SK-N-SH (cell line): ENCODE measurements around the gene JMJD6. TPM values are rescaled to one million over a fixed set of nuclear protein-coding genes. Genes with fewer than 3 reads are reported as not detected.

ENCODE experiments used
- CTCF ChIA-PET: fragments of 300-600, 350-600 bp; formaldehyde crosslinking; extraction: SDS; loops from one replicate; lab custom pipeline; 2021; lab: Yijun Ruan, JAX
- POLR2A ChIA-PET: fragments of 350-600 bp; sonication (Branson Sonifier 250); formaldehyde crosslinking; extraction: SDS; loops from one replicate; lab custom pipeline; 2020; ENCODE audit warnings: antibody characterized with exemption, inconsistent platforms; lab: Yijun Ruan, JAX
- DNase-seq: peaks from one replicate; pipeline ENCODE4 v3.0.0; 2012
- H2AFZ ChIP-seq: fragments of 200-600 bp; sonication (generic); 2 replicates; pipeline ENCODE4 v1.8.1; 2016; ENCODE audit warnings: antibody characterized with exemption, mild to moderate bottlenecking, low read depth
- H3F3A ChIP-seq: fragments of 200-600 bp; sonication (generic); replicated peaks from 2 replicates; pipeline ENCODE3; 2016; ENCODE audit warnings: antibody characterized with exemption, mild to moderate bottlenecking; ENCODE audit not compliant: insufficient read depth
- H3K27ac ChIP-seq, 2 experiments: fragments of 200-500 bp in 1 of 2; fragments of 200-600 bp in 1 of 2; sonication (Bioruptor generic) in 1 of 2; sonication (generic), shearing (Covaris generic) in 1 of 2; 2 replicates each; pipeline versions ENCODE4 v1.5.1 to v1.6.1; 2014 to 2016; ENCODE audit warnings: low read depth in 2 of 2, inconsistent platforms in 1 of 2, low read length in 1 of 2, mild to moderate bottlenecking in 1 of 2, mixed read lengths in 1 of 2
- H3K27me3 ChIP-seq: fragments of 200-600 bp; sonication (generic), shearing (Covaris generic); 2 replicates; pipeline ENCODE4 v1.6.1; 2016; ENCODE audit warnings: mixed run types; ENCODE audit not compliant: insufficient read depth
- H3K36me3 ChIP-seq, 2 experiments: fragments of 200-500 bp in 1 of 2; fragments of 200-600 bp in 1 of 2; sonication (Bioruptor generic) in 1 of 2; sonication (generic) in 1 of 2; replicated peaks in 1 of 2; 2 replicates each; pipeline versions ENCODE3 to v1.5.1; 2014 to 2016; ENCODE audit warnings: low read length in 1 of 2, mild to moderate bottlenecking in 1 of 2; ENCODE audit not compliant: insufficient read depth in 2 of 2, control insufficient read depth in 1 of 2
- H3K4me1 ChIP-seq, 2 experiments: fragments of 200-500 bp in 1 of 2; fragments of 200-600 bp in 1 of 2; sonication (Bioruptor generic) in 1 of 2; sonication (generic), shearing (Covaris generic) in 1 of 2; 2 replicates each; pipeline versions ENCODE4 v1.5.1 to v1.6.1; 2014 to 2016; ENCODE audit warnings: low read depth in 1 of 2, low read length in 1 of 2, mixed run types in 1 of 2; ENCODE audit not compliant: insufficient read depth in 2 of 2, control insufficient read depth in 1 of 2
- H3K4me2 ChIP-seq: fragments of 200-600 bp; sonication (generic), shearing (Covaris generic); 2 replicates; pipeline ENCODE4 v1.6.1; 2017; ENCODE audit warnings: mixed run types
- H3K4me3 ChIP-seq, 2 experiments: fragments of 200-500 bp in 1 of 2; fragments of 200-600 bp in 1 of 2; sonication (Bioruptor generic) in 1 of 2; sonication (generic), shearing (Covaris generic) in 1 of 2; 2 replicates each; pipeline versions ENCODE4 v1.5.1 to v1.8.1; 2014 to 2016; ENCODE audit warnings: low read depth in 2 of 2, inconsistent platforms in 1 of 2, low read length in 1 of 2, mild to moderate bottlenecking in 1 of 2, mixed read lengths in 1 of 2, moderate library complexity in 1 of 2
- H3K79me2 ChIP-seq: fragments of 200-600 bp; sonication (generic); 2 replicates; pipeline ENCODE4 v1.8.1; 2017; ENCODE audit warnings: mild to moderate bottlenecking; ENCODE audit not compliant: insufficient read depth
- H3K9ac ChIP-seq: fragments of 200-600 bp; sonication (generic); 2 replicates; pipeline ENCODE4 v1.6.1; 2017; ENCODE audit warnings: mixed run types
- H3K9me2 ChIP-seq: fragments of 200-600 bp; sonication (generic); 2 replicates; pipeline ENCODE4 v1.6.1; 2017; ENCODE audit warnings: mixed run types
- H3K9me3 ChIP-seq: fragments of 200-600 bp; sonication (generic); 2 replicates; pipeline ENCODE4 v1.6.1; 2017; ENCODE audit warnings: mixed run types, mild to moderate bottlenecking, moderate library complexity
- H4K20me1 ChIP-seq: fragments of 200-600 bp; sonication (generic); 2 replicates; pipeline ENCODE4 v1.6.1; 2017; ENCODE audit warnings: mild to moderate bottlenecking, mixed run types; ENCODE audit not compliant: insufficient read depth
- CHD2 ChIP-seq: fragments of 150-350 bp; IDR thresholded peaks from 2 replicates; pipeline ENCODE4 v1.6.1; 2018; ENCODE audit warnings: low read length; ENCODE audit not compliant: partially characterized antibody
- CTCF ChIP-seq: fragments of 200-600 bp; sonication (generic); IDR thresholded peaks from 2 replicates; pipeline ENCODE4 v1.6.1; 2017; ENCODE audit warnings: antibody characterized with exemption, mild to moderate bottlenecking, moderate library complexity
- ELF1 ChIP-seq: IDR thresholded peaks from 2 replicates; pipeline ENCODE4 v1.4.0; 2012
- EP300 ChIP-seq, 2 experiments: IDR thresholded peaks; 2 replicates each; pipeline versions ENCODE4 v1.4.0 to v1.6.1; 2012; ENCODE audit warnings: borderline replicate concordance in 1 of 2, low read depth in 1 of 2, low read length in 1 of 2
- EZH2phosphoT487 ChIP-seq: fragments of 200-600 bp; sonication (generic); IDR thresholded peaks from 2 replicates; pipeline ENCODE4 v1.6.1; 2017; ENCODE audit warnings: low read depth, mixed run types, mild to moderate bottlenecking, antibody characterized with exemption, moderate library complexity, borderline replicate concordance
- FOSL2 ChIP-seq: IDR thresholded peaks from 2 replicates; pipeline ENCODE4 v1.4.0; 2012; ENCODE audit warnings: low read depth, mild to moderate bottlenecking, moderate library complexity, borderline replicate concordance
- GABPA ChIP-seq: IDR thresholded peaks from 2 replicates; pipeline ENCODE4 v1.4.0; 2012; ENCODE audit warnings: low read depth, mild to moderate bottlenecking
- JUND ChIP-seq: IDR thresholded peaks from 2 replicates; pipeline ENCODE4 v1.4.0; 2012
- MAX ChIP-seq: IDR thresholded peaks from 2 replicates; pipeline ENCODE4 v1.4.0; 2012; ENCODE audit warnings: low read depth
- MEF2A ChIP-seq: IDR thresholded peaks from 2 replicates; pipeline ENCODE4 v1.4.0; 2012; ENCODE audit warnings: low read depth, borderline replicate concordance
- NRF1 ChIP-seq: IDR thresholded peaks from 2 replicates; pipeline ENCODE4 v1.6.1; 2012; ENCODE audit warnings: low read depth, mild to moderate bottlenecking, low read length
- PBX3 ChIP-seq: IDR thresholded peaks from 2 replicates; pipeline ENCODE4; 2012
- POLR2AphosphoS5 ChIP-seq: IDR thresholded peaks from 2 replicates; pipeline ENCODE4 v1.6.1; 2012; ENCODE audit warnings: low read depth, low read length
- RAD21 ChIP-seq: IDR thresholded peaks from 2 replicates; pipeline ENCODE4 v1.6.1; 2012; ENCODE audit warnings: mild to moderate bottlenecking, low read length
- RCOR1 ChIP-seq: fragments of 150-350 bp; IDR thresholded peaks from 2 replicates; pipeline ENCODE4 v1.6.1; 2017; ENCODE audit warnings: antibody characterized with exemption, low read length
- REST ChIP-seq: IDR thresholded peaks from 2 replicates; pipeline ENCODE4 v1.6.1; 2012; ENCODE audit warnings: mild to moderate bottlenecking, low read depth, low read length, moderate library complexity
- RXRA ChIP-seq: IDR thresholded peaks from 2 replicates; pipeline ENCODE4 v1.4.0; 2012; ENCODE audit warnings: low read depth, mild to moderate bottlenecking, borderline replicate concordance
- SIN3A ChIP-seq: IDR thresholded peaks from 2 replicates; pipeline ENCODE4 v1.6.1; 2012; ENCODE audit warnings: low read depth, mild to moderate bottlenecking, low read length, moderate library complexity, borderline replicate concordance
- SMC3 ChIP-seq: IDR thresholded peaks from 2 replicates; pipeline ENCODE4 v1.6.1; 2012; ENCODE audit warnings: low read depth, low read length, improper control_type of control experiment
- TAF1 ChIP-seq: IDR thresholded peaks from 2 replicates; pipeline ENCODE4 v1.6.1; 2012; ENCODE audit warnings: low read depth, mild to moderate bottlenecking, low read length, moderate library complexity, borderline replicate concordance
- TCF12 ChIP-seq: IDR thresholded peaks from 2 replicates; pipeline ENCODE4 v1.4.0; 2012
- TEAD4 ChIP-seq: IDR thresholded peaks from 2 replicates; pipeline ENCODE4 v1.4.0; 2012; ENCODE audit warnings: mild to moderate bottlenecking, borderline replicate concordance; ENCODE audit not compliant: insufficient read depth
- USF1 ChIP-seq: IDR thresholded peaks from 2 replicates; pipeline ENCODE4 v1.4.0; 2012; ENCODE audit warnings: low read depth, borderline replicate concordance
- USF2 ChIP-seq: fragments of 150-350 bp; IDR thresholded peaks from 2 replicates; pipeline ENCODE4 v1.6.1; 2017; ENCODE audit warnings: antibody characterized with exemption, low read length, low read depth, borderline replicate concordance
- WGBS: methylation state at CpG from one replicate; pipeline ENCODE4 v1.1.6; 2017; ENCODE audit warnings: low lambda C conversion rate; 5-methylcytosine and 5-hydroxymethylcytosine counted together
- polyA plus RNA-seq, 3 experiments: library from polyadenylated mRNA; depleted of rRNA; stranded (reverse); fragments of >200 nt; gene quantifications; 2 replicates each; pipeline ENCODE4 v1.2.3, GENCODE V29; 2012

The JMJD6 gene
- polyA plus RNA-seq, 1 of the 3 experiments (the other 2 are of a cell fraction) = 23.3 TPM

- Histone ChIP-seq H3K36me3 (peaks cover 37 to 46% of the 10 kb centered on the region in 2 experiments), H3K9me2 (no peaks in the 10 kb centered on the region), H3K27me3 (no peaks in the 10 kb centered on the region), H3K4me3 (peak overlapping the region; percentile 22 to 47; a peak in 3 of 4 replicates), H3K9me3 (no peaks in the 10 kb centered on the region), H3K79me2 (no peaks in the 10 kb centered on the region), H4K20me1 (no peaks in the 10 kb centered on the region), H3K4me1 (peaks cover 5 to 13% of the 10 kb centered on the region in 2 experiments; a peak in 2 of 4 replicates), H3K4me2 (peak overlapping the region; percentile 68), H3K9ac (peak overlapping the region; percentile 59; the same call in 1 of the 2 replicates), H3F3A (peaks cover 13% of the 10 kb centered on the region), H2AFZ (peak overlapping the region; percentile 71; the same call in 1 of the 2 replicates), H3K27ac (peak overlapping the region; percentile 71 to 88)
- POLR2A ChIA-PET = interaction anchor here (1.0 kb wide), 1 partner anchor 36 kb away, joined by 4 read pairs; the partner anchor contains the start of gene SRSF2
- peak; percentile 64 for DNase-seq
- CTCF ChIA-PET = interaction anchor here (0.8 to 1.4 kb wide), 6 partner anchors 21 to 474 kb away, joined by 3 to 5 read pairs (median 3); partner anchors contain the start of gene MGAT5B
- 25% methylated on average over 6 of the region's 6 CpGs for WGBS
- TF ChIP-seq EP300 (IDR thresholded peaks at IDR 0.05; ENCODE audit: borderline replicate concordance in 1 of 2, low read depth in 1 of 2, low read length in 1 of 2) = no peak
- no peak for TF ChIP-seq NRF1
- peak; percentile 78 for TF ChIP-seq TCF12
- peak; percentile 55; the same call in 1 of the 2 replicates for TF ChIP-seq FOSL2
- TF ChIP-seq SMC3 = no peak; the same call in none of the 2 replicates
- TF ChIP-seq REST = no peak
- no peak for TF ChIP-seq EZH2phosphoT487
- TF ChIP-seq ELF1 = peak; percentile 52
- peak; percentile 55 for TF ChIP-seq GABPA
- peak; percentile 21; the same call in 1 of the 2 replicates for TF ChIP-seq JUND
- no peak for TF ChIP-seq RCOR1
- no peak for TF ChIP-seq USF1
- TF ChIP-seq TEAD4 = no peak
- TF ChIP-seq MAX = 0 out of 2 replicates have a peak, but pooled peaks have one; percentile 11
- peak; percentile 6; the same call in 1 of the 2 replicates for TF ChIP-seq RXRA
- no peak for TF ChIP-seq TAF1
- TF ChIP-seq POLR2AphosphoS5 = peak; percentile 58; the same call in 1 of the 2 replicates
- no peak for TF ChIP-seq MEF2A
- no peak for TF ChIP-seq USF2
- TF ChIP-seq SIN3A = no peak
- TF ChIP-seq CHD2 = no peak
- TF ChIP-seq PBX3 = peak; percentile 89
- peak; percentile 41; the same call in 1 of the 2 replicates for TF ChIP-seq RAD21
- peak; percentile 40 for TF ChIP-seq CTCF
Observed at GRCh38 chr17:76772842-76773525, 46.6 kb upstream of the JMJD6 start.
